MM.1S (cell line): Measurements from ENCODE around the gene SPATA13.

Source experiments
- EZH2 ChIP-seq: fragments of 300-600 bp; sonication (generic); optimal IDR thresholded peaks from 2 replicates; pipeline ENCODE3; 2017; ENCODE audit warnings: low read depth, mild to moderate bottlenecking, antibody characterized with exemption, low read length, mixed read lengths
- EZH2phosphoT487 ChIP-seq: fragments of 300-600 bp; sonication (generic); IDR thresholded peaks from 2 replicates; pipeline ENCODE4 v1.6.1; 2018; ENCODE audit warnings: antibody characterized with exemption, low read length
- TF ChIP-seq, protein P1 (sequence below): fragments of 300-600 bp; sonication (generic); IDR thresholded peaks from 2 replicates; pipeline ENCODE4 v1.5.1; 2016; ENCODE audit warnings: antibody characterized with exemption, low read length, mixed read lengths

DNA sequence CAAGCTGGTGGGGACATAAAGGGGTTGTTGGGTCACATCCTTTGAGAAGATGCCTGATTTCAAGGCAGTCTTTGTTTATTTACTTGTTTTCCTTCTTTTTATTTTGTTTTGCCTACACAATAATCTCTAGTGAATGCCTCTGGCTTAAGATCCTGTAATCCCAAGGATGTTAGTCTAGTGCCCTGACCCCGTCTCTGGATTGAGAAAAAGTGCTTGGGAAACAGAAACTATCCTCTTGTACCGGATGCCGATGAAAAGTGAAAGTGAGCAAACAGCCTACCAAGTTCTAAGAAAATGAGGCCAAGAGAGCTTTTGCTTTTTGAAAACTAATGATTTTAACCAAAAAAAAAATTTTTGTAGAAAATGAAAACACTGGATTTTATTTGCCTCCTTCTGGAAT, 106.8 kb downstream of the SPATA13 start:
- TF ChIP-seq, protein P1, sequence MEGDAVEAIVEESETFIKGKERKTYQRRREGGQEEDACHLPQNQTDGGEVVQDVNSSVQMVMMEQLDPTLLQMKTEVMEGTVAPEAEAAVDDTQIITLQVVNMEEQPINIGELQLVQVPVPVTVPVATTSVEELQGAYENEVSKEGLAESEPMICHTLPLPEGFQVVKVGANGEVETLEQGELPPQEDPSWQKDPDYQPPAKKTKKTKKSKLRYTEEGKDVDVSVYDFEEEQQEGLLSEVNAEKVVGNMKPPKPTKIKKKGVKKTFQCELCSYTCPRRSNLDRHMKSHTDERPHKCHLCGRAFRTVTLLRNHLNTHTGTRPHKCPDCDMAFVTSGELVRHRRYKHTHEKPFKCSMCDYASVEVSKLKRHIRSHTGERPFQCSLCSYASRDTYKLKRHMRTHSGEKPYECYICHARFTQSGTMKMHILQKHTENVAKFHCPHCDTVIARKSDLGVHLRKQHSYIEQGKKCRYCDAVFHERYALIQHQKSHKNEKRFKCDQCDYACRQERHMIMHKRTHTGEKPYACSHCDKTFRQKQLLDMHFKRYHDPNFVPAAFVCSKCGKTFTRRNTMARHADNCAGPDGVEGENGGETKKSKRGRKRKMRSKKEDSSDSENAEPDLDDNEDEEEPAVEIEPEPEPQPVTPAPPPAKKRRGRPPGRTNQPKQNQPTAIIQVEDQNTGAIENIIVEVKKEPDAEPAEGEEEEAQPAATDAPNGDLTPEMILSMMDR: no peak
- TF ChIP-seq EZH2phosphoT487: no peak
- TF ChIP-seq EZH2: no peak
